Kidney (tissue), 14 donors: ENCODE results near the gene ENKD1. TPM values are rescaled to one million over a fixed set of nuclear protein-coding genes. Genes with fewer than 3 reads are reported as not detected.

Experiments
- DNase-seq, 5 donors: peaks; one replicate each; pipeline ENCODE4 v3.0.0-alpha.2; 2013 to 2020
- FAIRE-seq: peaks from 2 replicates; lab custom pipeline; 2012; peaks lifted over from hg19 to GRCh38; lab: Jason Lieb, UNC
- H3K27ac ChIP-seq, 2 donors: one replicate each; pipeline ENCODE4 v1.7.0; 2013; ENCODE audit warnings: low read depth in 2 of 2, low read length in 2 of 2, inconsistent platforms in 1 of 2
- H3K27me3 ChIP-seq: one replicate; pipeline ENCODE4 v1.7.1; 2013; ENCODE audit warnings: low read length, inconsistent platforms; ENCODE audit not compliant: control insufficient read depth, insufficient read depth
- H3K36me3 ChIP-seq, 3 donors: one replicate each; pipeline versions ENCODE4 v1.7.0 to v1.7.1; 2013; ENCODE audit warnings: low read length in 3 of 3, control low read depth in 1 of 3, inconsistent platforms in 1 of 3; ENCODE audit not compliant: insufficient read depth in 3 of 3, control insufficient read depth in 2 of 3
- H3K4me1 ChIP-seq, 3 donors: one replicate each; pipeline versions ENCODE4 v1.7.0 to v1.7.1; 2013; ENCODE audit warnings: low read length in 3 of 3, inconsistent platforms in 1 of 3, low read depth in 1 of 3; ENCODE audit not compliant: control insufficient read depth in 2 of 3, insufficient read depth in 2 of 3
- H3K4me3 ChIP-seq, 3 donors: one replicate each; pipeline versions ENCODE4 v1.7.0 to v1.8.1; 2013; ENCODE audit warnings: low read length in 3 of 3, control low read depth in 1 of 3, inconsistent platforms in 1 of 3
- H3K9ac ChIP-seq, 3 donors: one replicate each; pipeline versions ENCODE4 v1.7.0 to v1.7.1; 2013; ENCODE audit warnings: low read length in 3 of 3, control low read depth in 1 of 3, inconsistent platforms in 1 of 3
- H3K9me3 ChIP-seq, 3 donors: one replicate each; pipeline versions ENCODE4 v1.7.0 to v1.7.1; 2013; ENCODE audit warnings: low read length in 3 of 3, control low read depth in 1 of 3, inconsistent platforms in 1 of 3; ENCODE audit not compliant: control insufficient read depth in 2 of 3, insufficient read depth in 1 of 3
- intact Hi-C: fragments of 100-400 bp; cut with DNase I; formaldehyde crosslinking; loops from one replicate; pipeline ENCODE4 v1.11.1; 2022
- polyA plus RNA-seq: library from polyadenylated mRNA; stranded (reverse); fragments of 350-450 nt; fragmentation: Illumina TruSeq; extraction: RNeasy Lipid Tissue Mini Kit (QIAGEN cat#74804); gene quantifications from one replicate; pipeline ENCODE4 v1.2.3, GENCODE V29; 2014; ENCODE audit warnings: low read depth, low replicate concordance; ENCODE audit not compliant: insufficient read depth
- total RNA-seq: library from RNA; stranded (reverse); fragmentation: NEBNext Ultra II Directional; extraction: Animal tissue kit (Norgen Biotek cat#: 25700); gene quantifications from one replicate; pipeline ENCODE4 v1.2.1, GENCODE V29; 2021
- TF ChIP-seq, protein P1 (sequence below): IDR thresholded peaks from 3 replicates; pipeline ENCODE4 v1.5.1; 2012; ENCODE audit warnings: mild to moderate bottlenecking, moderate library complexity, borderline replicate concordance; ENCODE audit not compliant: insufficient read depth; ENCODE audit errors: extremely low read depth
- donor health status: control.
- donor health status: control.
- donor health status: control.
- donor health status: control.
- donor health status: control.
- donor health status: DM: yes; HTN: yes; CAD: no.
- donor health status: Normal renal cell carcinoma (clear cell type).

The ENKD1 gene
- total and polyA plus RNA-seq, 2 donors from 2014 or later: 30.2 to 38.3 TPM

- no peaks in the 10 kb centered on the region for H3K9me3 ChIP-seq
- intact Hi-C loops: no loop called here
- FAIRE-seq (no peak), DNase-seq (no peak)
- peaks cover 0 to 15% (median 6%) of the 10 kb centered on the region in 3 donors for H3K4me1 ChIP-seq
- no peak overlapping the region for H3K4me3 ChIP-seq
- H3K27me3 ChIP-seq: no peaks in the 10 kb centered on the region
- H3K27ac ChIP-seq: no peak overlapping the region
- H3K9ac ChIP-seq: no peak overlapping the region
- H3K36me3 ChIP-seq: peaks cover 0 to 3% (median 0%) of the 10 kb centered on the region in 3 donors
- TF ChIP-seq, protein P1, sequence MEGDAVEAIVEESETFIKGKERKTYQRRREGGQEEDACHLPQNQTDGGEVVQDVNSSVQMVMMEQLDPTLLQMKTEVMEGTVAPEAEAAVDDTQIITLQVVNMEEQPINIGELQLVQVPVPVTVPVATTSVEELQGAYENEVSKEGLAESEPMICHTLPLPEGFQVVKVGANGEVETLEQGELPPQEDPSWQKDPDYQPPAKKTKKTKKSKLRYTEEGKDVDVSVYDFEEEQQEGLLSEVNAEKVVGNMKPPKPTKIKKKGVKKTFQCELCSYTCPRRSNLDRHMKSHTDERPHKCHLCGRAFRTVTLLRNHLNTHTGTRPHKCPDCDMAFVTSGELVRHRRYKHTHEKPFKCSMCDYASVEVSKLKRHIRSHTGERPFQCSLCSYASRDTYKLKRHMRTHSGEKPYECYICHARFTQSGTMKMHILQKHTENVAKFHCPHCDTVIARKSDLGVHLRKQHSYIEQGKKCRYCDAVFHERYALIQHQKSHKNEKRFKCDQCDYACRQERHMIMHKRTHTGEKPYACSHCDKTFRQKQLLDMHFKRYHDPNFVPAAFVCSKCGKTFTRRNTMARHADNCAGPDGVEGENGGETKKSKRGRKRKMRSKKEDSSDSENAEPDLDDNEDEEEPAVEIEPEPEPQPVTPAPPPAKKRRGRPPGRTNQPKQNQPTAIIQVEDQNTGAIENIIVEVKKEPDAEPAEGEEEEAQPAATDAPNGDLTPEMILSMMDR: no peak
Measured at GRCh38 chr16:67714522-67714921, 48.0 kb upstream of the ENKD1 start.

DNA sequence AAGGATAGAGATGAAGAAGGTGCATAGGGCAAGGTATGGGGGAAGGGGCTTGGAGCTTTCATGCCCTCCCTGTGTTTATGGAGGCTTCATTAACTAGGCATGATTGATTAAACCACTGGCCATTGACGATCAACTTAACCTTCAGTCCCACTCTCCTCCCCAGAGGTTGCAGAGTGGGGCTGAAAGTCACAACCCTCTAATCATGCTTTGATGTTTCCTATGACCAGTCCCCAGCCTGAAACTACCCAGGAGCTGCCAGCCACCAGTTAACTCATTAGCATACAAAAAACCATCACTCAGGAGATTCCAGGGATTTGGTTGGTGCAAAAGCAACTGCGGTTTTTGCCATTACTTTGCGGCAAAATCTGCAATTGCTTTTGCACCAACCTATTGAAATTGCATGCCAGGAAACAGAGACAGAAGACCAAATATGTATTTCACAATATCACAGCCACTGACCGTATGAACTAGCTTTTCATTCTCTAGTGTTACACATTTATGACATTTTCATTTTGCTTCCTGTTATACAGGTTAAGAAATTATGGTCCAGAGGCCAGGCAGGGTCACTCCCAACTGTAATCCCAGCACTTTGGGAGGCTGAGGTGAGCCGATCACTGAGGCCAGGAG is 47.2 kb upstream of the ENKD1 start:
- Histone ChIP-seq H3K36me3 (peaks cover 0 to 3% (median 0%) of the 10 kb centered on the region in 3 donors), H3K27ac (no peak overlapping the region), H3K4me3 (no peak overlapping the region), H3K9ac (no peak overlapping the region), H3K4me1 (peaks cover 0 to 15% (median 6%) of the 10 kb centered on the region in 3 donors), H3K27me3 (no peaks in the 10 kb centered on the region), H3K9me3 (no peaks in the 10 kb centered on the region)
- FAIRE-seq: no peak
- intact Hi-C loops: no loop called here
- TF ChIP-seq, protein P1: no peak
- no peak for DNase-seq

GRCh38 chr16:67710607-67711006 is 44.1 kb upstream of the ENKD1 start:
- no peak overlapping the region for H3K27ac ChIP-seq
- intact Hi-C loops: no loop called here
- DNase-seq: no peak

More at GRCh38 chr16:67710607-67711006, 44.1 kb upstream of the ENKD1 start:
- Histone ChIP-seq H3K27me3 (no peaks in the 10 kb centered on the region), H3K9me3 (no peaks in the 10 kb centered on the region), H3K9ac (no peak overlapping the region), H3K36me3 (peaks cover 0 to 3% (median 0%) of the 10 kb centered on the region in 3 donors), H3K4me1 (peaks cover 0 to 8% (median 0%) of the 10 kb centered on the region in 3 donors), H3K4me3 (no peak overlapping the region)
- FAIRE-seq: no peak
- TF ChIP-seq, protein P1: no peak
